ENCODE results near the gene TSC2.

- TF ChIP-seq CTCF (IDR thresholded peaks at IDR 0.05), result no peak
- no peak for TF ChIP-seq POLR2A (IDR thresholded peaks at IDR 0.05)
- no peak for TF ChIP-seq EP300 (IDR thresholded peaks at IDR 0.05)
- TF ChIP-seq POLR2AphosphoS5 (IDR thresholded peaks at IDR 0.05), result peak; percentile 4
Measured at GRCh38 chr16:2086812-2087747, 39.3 kb downstream of the TSC2 start.
